Smooth muscle cell (in vitro differentiated cells): Measurements from ENCODE around the gene SETBP1. TPM values are rescaled to one million over a fixed set of nuclear protein-coding genes. Genes with fewer than 3 reads are reported as not detected.

Experiments used
- DNase-seq: peaks from one replicate; lab custom pipeline; 2025; ENCODE audit not compliant: unreplicated experiment; lab: John Stamatoyannopoulos, UW
- H2AFZ ChIP-seq: fragments of 200-600 bp; sonication (generic); 2 replicates; pipeline ENCODE4 v1.6.0; 2016; ENCODE audit warnings: antibody characterized with exemption, low read depth, mild to moderate bottlenecking
- H3F3A ChIP-seq: fragments of 200-600 bp; sonication (generic); 2 replicates; pipeline ENCODE4 v1.6.0; 2017; ENCODE audit warnings: antibody characterized with exemption, low read depth
- H3K27ac ChIP-seq: fragments of 200-600 bp; sonication (generic); 2 replicates; pipeline ENCODE4 v1.5.1; 2016; ENCODE audit warnings: low read depth, mild to moderate bottlenecking
- H3K27me3 ChIP-seq: fragments of 200-600 bp; sonication (generic); 2 replicates; pipeline ENCODE4 v1.6.1; 2016; ENCODE audit warnings: low read depth, mild to moderate bottlenecking
- H3K36me3 ChIP-seq: fragments of 200-600 bp; sonication (generic); 2 replicates; pipeline ENCODE4 v1.5.1; 2016; ENCODE audit warnings: low read depth
- H3K4me1 ChIP-seq: fragments of 200-600 bp; sonication (generic); 2 replicates; pipeline ENCODE4 v1.5.1; 2016; ENCODE audit warnings: low read depth
- H3K4me2 ChIP-seq: fragments of 200-600 bp; sonication (generic); 2 replicates; pipeline ENCODE4 v1.6.0; 2016; ENCODE audit warnings: mild to moderate bottlenecking
- H3K4me3 ChIP-seq: fragments of 200-600 bp; sonication (generic); 2 replicates; pipeline ENCODE4 v1.5.1; 2016; ENCODE audit warnings: mild to moderate bottlenecking
- H3K79me2 ChIP-seq: fragments of 200-600 bp; sonication (generic); 2 replicates; pipeline ENCODE4 v1.6.0; 2016; ENCODE audit warnings: low read depth, mild to moderate bottlenecking
- H3K9ac ChIP-seq: fragments of 200-600 bp; sonication (generic); 2 replicates; pipeline ENCODE4 v1.6.0; 2016; ENCODE audit warnings: low read depth
- H3K9me3 ChIP-seq: fragments of 200-600 bp; sonication (generic); replicated peaks from 2 replicates; pipeline ENCODE4 v1.5.1; 2016; ENCODE audit warnings: low read depth
- H4K20me1 ChIP-seq: fragments of 200-600 bp; sonication (generic); 2 replicates; pipeline ENCODE4 v1.6.0; 2016; ENCODE audit warnings: low read depth
- CTCF ChIP-seq: fragments of 200-600 bp; sonication (generic); IDR thresholded peaks from 2 replicates; pipeline ENCODE4 v1.5.1; 2017; ENCODE audit warnings: borderline replicate concordance, mild to moderate bottlenecking, antibody characterized with exemption; ENCODE audit not compliant: insufficient read depth, poor library complexity, severe bottlenecking
- whole genome bisulfite sequencing: methylation state at CpG from one replicate; pipeline ENCODE4 v1.1.7; 2016; ENCODE audit warnings: low lambda C conversion rate; 5-methylcytosine and 5-hydroxymethylcytosine counted together
- polyA plus RNA-seq: library from polyadenylated mRNA; unstranded; fragments of >200 nt; fragmentation: Nextera tagmentation; extraction: Ambion mirVana; gene quantifications from 2 replicates; pipeline ENCODE4 v1.2.1, GENCODE V29; 2016
- total RNA-seq: library from RNA; depleted of rRNA; stranded (reverse); fragments of >200 nt; gene quantifications from 2 replicates; pipeline ENCODE4 v1.2.3, GENCODE V29; 2014

The SETBP1 gene
- total and polyA plus RNA-seq, 2 experiments from 2014 or later = 6.1 to 17.7 TPM

GRCh38 chr18:45034179-45034578 lies 353.5 kb downstream of the SETBP1 start:
- Histone ChIP-seq H3K4me1 (no peaks in the 10 kb centered on the region), H3K27ac (no peak overlapping the region), H2AFZ (no peak overlapping the region), H3K9ac (no peak overlapping the region), H3K27me3 (no peaks in the 10 kb centered on the region), H3K36me3 (no peaks in the 10 kb centered on the region), H3K4me2 (no peak overlapping the region), H3K79me2 (no peaks in the 10 kb centered on the region), H3K9me3 (no peaks in the 10 kb centered on the region), H4K20me1 (peaks cover 5% of the 10 kb centered on the region), H3F3A (no peaks in the 10 kb centered on the region), H3K4me3 (no peak overlapping the region)
- 92% methylated on average over 8 of the region's 8 CpGs for WGBS
- no peak for DNase-seq
- no peak for TF ChIP-seq CTCF

- Histone ChIP-seq H3K27me3 (no peaks in the 10 kb centered on the region), H3K27ac (no peak overlapping the region), H3F3A (no peaks in the 10 kb centered on the region), H3K9ac (no peak overlapping the region), H4K20me1 (no peaks in the 10 kb centered on the region), H3K36me3 (no peaks in the 10 kb centered on the region), H3K4me1 (no peaks in the 10 kb centered on the region), H3K4me3 (no peak overlapping the region), H3K79me2 (no peaks in the 10 kb centered on the region), H3K4me2 (no peak overlapping the region), H3K9me3 (no peaks in the 10 kb centered on the region), H2AFZ (no peak overlapping the region)
- DNase-seq = no peak
- no peak for TF ChIP-seq CTCF
- WGBS = 68% methylated on average over 2 of the region's 2 CpGs
Measured at GRCh38 chr18:45037618-45038017, 356.9 kb downstream of the SETBP1 start.

GRCh38 chr18:45039376-45039775 lies 358.7 kb downstream of the SETBP1 start:
- H3K27me3 ChIP-seq = no peaks in the 10 kb centered on the region
- H2AFZ ChIP-seq = no peak overlapping the region
- H3K36me3 ChIP-seq = no peaks in the 10 kb centered on the region
- 86% methylated on average over 5 of the region's 5 CpGs for WGBS
- H3K4me2 ChIP-seq = no peak overlapping the region
- H3K9ac ChIP-seq = no peak overlapping the region
- H3K27ac ChIP-seq = no peak overlapping the region
- no peaks in the 10 kb centered on the region for H3K9me3 ChIP-seq
- no peaks in the 10 kb centered on the region for H3F3A ChIP-seq
- no peaks in the 10 kb centered on the region for H3K79me2 ChIP-seq
- no peak for TF ChIP-seq CTCF
- no peaks in the 10 kb centered on the region for H3K4me1 ChIP-seq
- no peaks in the 10 kb centered on the region for H4K20me1 ChIP-seq
- no peak overlapping the region for H3K4me3 ChIP-seq
- DNase-seq = no peak

GRCh38 chr18:45040879-45041278 lies 360.2 kb downstream of the SETBP1 start:
- TF ChIP-seq CTCF = no peak
- Histone ChIP-seq H3K9me3 (no peaks in the 10 kb centered on the region), H3K79me2 (no peaks in the 10 kb centered on the region), H4K20me1 (no peaks in the 10 kb centered on the region), H3K4me3 (no peak overlapping the region), H3F3A (no peaks in the 10 kb centered on the region), H3K27me3 (no peaks in the 10 kb centered on the region), H3K4me2 (no peak overlapping the region), H3K9ac (no peak overlapping the region), H3K36me3 (no peaks in the 10 kb centered on the region), H3K4me1 (no peaks in the 10 kb centered on the region), H2AFZ (no peak overlapping the region), H3K27ac (no peak overlapping the region)
- no peak for DNase-seq
- WGBS = 95% methylated on average over 1 of the region's 1 CpG
